SK-N-SH (cell line): ENCODE results near the gene MALRD1.

Source experiments
- CHD2 ChIP-seq: fragments of 150-350 bp; IDR thresholded peaks from 2 replicates; pipeline ENCODE4 v1.6.1; 2018; ENCODE audit warnings: low read length; ENCODE audit not compliant: partially characterized antibody
- EP300 ChIP-seq, 2 experiments: IDR thresholded peaks; 2 replicates each; pipeline versions ENCODE4 v1.4.0 to v1.6.1; 2012; ENCODE audit warnings: borderline replicate concordance in 1 of 2, low read depth in 1 of 2, low read length in 1 of 2
- EZH2phosphoT487 ChIP-seq: fragments of 200-600 bp; sonication (generic); IDR thresholded peaks from 2 replicates; pipeline ENCODE4 v1.6.1; 2017; ENCODE audit warnings: low read depth, mixed run types, mild to moderate bottlenecking, antibody characterized with exemption, moderate library complexity, borderline replicate concordance
- GABPA ChIP-seq: IDR thresholded peaks from 2 replicates; pipeline ENCODE4 v1.4.0; 2012; ENCODE audit warnings: low read depth, mild to moderate bottlenecking
- MEF2A ChIP-seq: IDR thresholded peaks from 2 replicates; pipeline ENCODE4 v1.4.0; 2012; ENCODE audit warnings: low read depth, borderline replicate concordance
- POLR2AphosphoS5 ChIP-seq: IDR thresholded peaks from 2 replicates; pipeline ENCODE4 v1.6.1; 2012; ENCODE audit warnings: low read depth, low read length
- RCOR1 ChIP-seq: fragments of 150-350 bp; IDR thresholded peaks from 2 replicates; pipeline ENCODE4 v1.6.1; 2017; ENCODE audit warnings: antibody characterized with exemption, low read length
- TAF1 ChIP-seq: IDR thresholded peaks from 2 replicates; pipeline ENCODE4 v1.6.1; 2012; ENCODE audit warnings: low read depth, mild to moderate bottlenecking, low read length, moderate library complexity, borderline replicate concordance
- YY1 ChIP-seq: IDR thresholded peaks from 2 replicates; pipeline ENCODE4 v1.4.0; 2012; ENCODE audit warnings: low read depth, mild to moderate bottlenecking
- TF ChIP-seq, protein P1 (sequence below): fragments of 200-600 bp; sonication (generic); IDR thresholded peaks from 2 replicates; pipeline ENCODE4 v1.6.1; 2017; ENCODE audit warnings: antibody characterized with exemption, mild to moderate bottlenecking, moderate library complexity
- TF ChIP-seq, protein P2 (sequence below): fragments of 150-350 bp; IDR thresholded peaks from 2 replicates; pipeline ENCODE4 v1.6.1; 2016; ENCODE audit warnings: mild to moderate bottlenecking, low read depth, low read length

DNA sequence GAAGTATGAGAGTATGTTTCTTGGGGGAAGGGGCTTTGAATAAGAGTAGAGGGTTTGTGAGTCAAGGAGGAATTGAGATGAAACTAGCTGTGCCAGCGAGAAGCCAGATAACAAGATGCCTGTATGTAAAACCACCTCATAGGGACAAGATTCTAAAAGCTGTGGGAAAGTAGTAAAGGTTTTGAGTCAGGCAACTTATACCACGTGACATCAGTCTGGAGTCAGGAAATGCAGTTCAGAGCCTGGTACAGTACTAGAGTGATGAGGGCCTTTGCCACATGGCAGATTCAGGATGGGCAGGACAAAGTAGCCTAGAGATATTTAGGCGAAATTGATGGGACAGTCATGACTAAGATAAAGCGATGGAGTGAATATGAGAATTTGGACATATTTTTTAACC lies 627.5 kb downstream of the MALRD1 start:
- TF ChIP-seq, protein P1, sequence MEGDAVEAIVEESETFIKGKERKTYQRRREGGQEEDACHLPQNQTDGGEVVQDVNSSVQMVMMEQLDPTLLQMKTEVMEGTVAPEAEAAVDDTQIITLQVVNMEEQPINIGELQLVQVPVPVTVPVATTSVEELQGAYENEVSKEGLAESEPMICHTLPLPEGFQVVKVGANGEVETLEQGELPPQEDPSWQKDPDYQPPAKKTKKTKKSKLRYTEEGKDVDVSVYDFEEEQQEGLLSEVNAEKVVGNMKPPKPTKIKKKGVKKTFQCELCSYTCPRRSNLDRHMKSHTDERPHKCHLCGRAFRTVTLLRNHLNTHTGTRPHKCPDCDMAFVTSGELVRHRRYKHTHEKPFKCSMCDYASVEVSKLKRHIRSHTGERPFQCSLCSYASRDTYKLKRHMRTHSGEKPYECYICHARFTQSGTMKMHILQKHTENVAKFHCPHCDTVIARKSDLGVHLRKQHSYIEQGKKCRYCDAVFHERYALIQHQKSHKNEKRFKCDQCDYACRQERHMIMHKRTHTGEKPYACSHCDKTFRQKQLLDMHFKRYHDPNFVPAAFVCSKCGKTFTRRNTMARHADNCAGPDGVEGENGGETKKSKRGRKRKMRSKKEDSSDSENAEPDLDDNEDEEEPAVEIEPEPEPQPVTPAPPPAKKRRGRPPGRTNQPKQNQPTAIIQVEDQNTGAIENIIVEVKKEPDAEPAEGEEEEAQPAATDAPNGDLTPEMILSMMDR: no peak
- TF ChIP-seq, protein P2, sequence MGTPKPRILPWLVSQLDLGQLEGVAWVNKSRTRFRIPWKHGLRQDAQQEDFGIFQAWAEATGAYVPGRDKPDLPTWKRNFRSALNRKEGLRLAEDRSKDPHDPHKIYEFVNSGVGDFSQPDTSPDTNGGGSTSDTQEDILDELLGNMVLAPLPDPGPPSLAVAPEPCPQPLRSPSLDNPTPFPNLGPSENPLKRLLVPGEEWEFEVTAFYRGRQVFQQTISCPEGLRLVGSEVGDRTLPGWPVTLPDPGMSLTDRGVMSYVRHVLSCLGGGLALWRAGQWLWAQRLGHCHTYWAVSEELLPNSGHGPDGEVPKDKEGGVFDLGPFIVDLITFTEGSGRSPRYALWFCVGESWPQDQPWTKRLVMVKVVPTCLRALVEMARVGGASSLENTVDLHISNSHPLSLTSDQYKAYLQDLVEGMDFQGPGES: no peak
- TF ChIP-seq MEF2A (no peak), TAF1 (no peak), YY1 (no peak), EZH2phosphoT487 (no peak), CHD2 (no peak), GABPA (no peak), RCOR1 (no peak), EP300 (IDR thresholded peaks at IDR 0.05; ENCODE audit: borderline replicate concordance in 1 of 2, low read depth in 1 of 2, low read length in 1 of 2) (no peak), POLR2AphosphoS5 (no peak)
